ENCODE data around the gene SHANK2. TPM values are rescaled to one million over a fixed set of nuclear protein-coding genes. Genes with fewer than 3 reads are reported as not detected.

The SHANK2 gene
- total and polyA plus RNA-seq, 7 donors: under 0.01 to 0.17 (median 0.03) TPM; not detected in 3

- ATAC-seq (peak in 2 of 4 donors; percentile 39 to 66), DNase-seq (no peak)
- H3K27me3 ChIP-seq (ENCODE audit: insufficient read depth in 3 of 3, low read length in 2 of 3): peaks cover 0 to 6% (median under 1%) of the 10 kb centered on the region in 3 donors
- intact Hi-C loops (cut with DNase I): no loop called here
- H3K9me3 ChIP-seq: peaks cover 9% of the 10 kb centered on the region
- no peak overlapping the region for H3K27ac ChIP-seq
- no peaks in the 10 kb centered on the region for H3K4me1 ChIP-seq
- TF ChIP-seq CTCF (IDR thresholded peaks at IDR 0.05): no peak
- no peak overlapping the region for H3K4me3 ChIP-seq
- H3K36me3 ChIP-seq (ENCODE audit: insufficient read depth in 1 of 2, low read depth in 1 of 2): no peaks in the 10 kb centered on the region
- WGBS, 3 donors: 15 to 18% (median 16%) methylated on average over 14 of the region's 14 CpGs
Measured at GRCh38 chr11:71286701-71287643, 34.6 kb upstream of the SHANK2 start.

- H3K27ac ChIP-seq: no peak overlapping the region
- peaks cover 0 to 6% (median 2%) of the 10 kb centered on the region in 3 donors for H3K27me3 ChIP-seq (ENCODE audit: insufficient read depth in 3 of 3, low read length in 2 of 3)
- no peaks in the 10 kb centered on the region for H3K4me1 ChIP-seq
- no peak overlapping the region for H3K4me3 ChIP-seq
- H3K9me3 ChIP-seq: peaks cover 9% of the 10 kb centered on the region
- DNase-seq (no peak), ATAC-seq (no peak)
- WGBS, 3 donors: 79 to 83% (median 82%) methylated on average over 14 of the region's 14 CpGs
- no peak for TF ChIP-seq CTCF (IDR thresholded peaks at IDR 0.05)
- intact Hi-C loops (cut with DNase I): no loop called here
- H3K36me3 ChIP-seq (ENCODE audit: insufficient read depth in 1 of 2, low read depth in 1 of 2): no peaks in the 10 kb centered on the region
Measured at GRCh38 chr11:71285111-71285510, 32.7 kb upstream of the SHANK2 start.

- Histone ChIP-seq H3K4me1 (no peaks in the 10 kb centered on the region), H3K9me3 (peaks cover 7% of the 10 kb centered on the region), H3K36me3 (ENCODE audit: insufficient read depth in 1 of 2, low read depth in 1 of 2) (no peaks in the 10 kb centered on the region), H3K4me3 (no peak overlapping the region), H3K27me3 (ENCODE audit: insufficient read depth in 3 of 3, low read length in 2 of 3) (peaks cover 0 to 10% (median 2%) of the 10 kb centered on the region in 3 donors), H3K27ac (no peak overlapping the region)
- DNase-seq (no peak), ATAC-seq (no peak)
- intact Hi-C loops (cut with DNase I): no loop called here
- 48 to 65% (median 54%) methylated on average over 2 of the region's 2 CpGs for WGBS, 3 donors
- TF ChIP-seq CTCF (IDR thresholded peaks at IDR 0.05): no peak
Measured at GRCh38 chr11:71284525-71285092, 32.2 kb upstream of the SHANK2 start.

GRCh38 chr11:71283971-71284441 lies 31.6 kb upstream of the SHANK2 start:
- Histone ChIP-seq H3K4me3 (no peak overlapping the region), H3K4me1 (no peaks in the 10 kb centered on the region), H3K27ac (no peak overlapping the region), H3K36me3 (ENCODE audit: insufficient read depth in 1 of 2, low read depth in 1 of 2) (no peaks in the 10 kb centered on the region), H3K9me3 (peaks cover 1% of the 10 kb centered on the region), H3K27me3 (ENCODE audit: insufficient read depth in 3 of 3, low read length in 2 of 3) (peaks cover 0 to 10% (median 2%) of the 10 kb centered on the region in 3 donors)
- no peak for TF ChIP-seq CTCF (IDR thresholded peaks at IDR 0.05)
- intact Hi-C loops (cut with DNase I): no loop called here
- WGBS, 3 donors: 85 to 89% (median 86%) methylated on average over 15 to 16 of the region's 16 CpGs
- ATAC-seq: no peak
- DNase-seq: no peak
